OCI-LY3 (cell line): ENCODE measurements around the gene KIF1B.

ENCODE experiments used
- H2AFZ ChIP-seq: fragments of 200-600, 300-600 bp; shearing (Covaris generic); 2 replicates; pipeline ENCODE4 v1.6.0; 2014; ENCODE audit warnings: antibody characterized with exemption, low read depth, low read length
- H3K27ac ChIP-seq: fragments of 200-600, 300-600 bp; sonication (generic); 2 replicates; pipeline ENCODE4 v1.5.1; 2014; ENCODE audit warnings: mild to moderate bottlenecking, low read length, moderate library complexity, mixed read lengths
- H3K27me3 ChIP-seq: fragments of 200-600, 300-600 bp; sonication (generic); 2 replicates; pipeline ENCODE4 v1.6.1; 2014; ENCODE audit warnings: low read depth, low read length, mixed read lengths
- H3K36me3 ChIP-seq: fragments of 200-600, 300-600 bp; sonication (generic); replicated peaks from 2 replicates; pipeline ENCODE3; 2014; ENCODE audit warnings: low read depth, low read length, mixed read lengths
- H3K4me1 ChIP-seq: fragments of 300-600, 200-600 bp; sonication (generic); 2 replicates; pipeline ENCODE4 v1.6.1; 2014; ENCODE audit warnings: low read length, mixed read lengths
- H3K4me2 ChIP-seq: fragments of 200-600, 300-600 bp; sonication (generic); 2 replicates; pipeline ENCODE4 v1.6.1; 2014; ENCODE audit warnings: low read length, mixed read lengths
- H3K4me3 ChIP-seq: fragments of 300-600, 200-600 bp; sonication (generic); 2 replicates; pipeline ENCODE4 v1.5.1; 2014; ENCODE audit warnings: antibody characterized with exemption, mild to moderate bottlenecking, low read length, moderate library complexity
- H3K79me2 ChIP-seq: fragments of 300-600, 200-600 bp; shearing (Covaris generic); 2 replicates; pipeline ENCODE4 v1.6.1; 2014; ENCODE audit warnings: mild to moderate bottlenecking, low read length, mixed read lengths
- H3K9ac ChIP-seq: fragments of 300-600, 200-600 bp; shearing (Covaris generic); 2 replicates; pipeline ENCODE4 v1.6.0; 2014; ENCODE audit warnings: mild to moderate bottlenecking, low read length, moderate library complexity
- H3K9me3 ChIP-seq: fragments of 200-600, 300-600 bp; shearing (Covaris generic); 2 replicates; pipeline ENCODE4 v1.6.1; 2014; ENCODE audit warnings: low read length, mixed read lengths; ENCODE audit not compliant: insufficient read depth
- H4K20me1 ChIP-seq: fragments of 200-600, 300-600 bp; sonication (generic); 2 replicates; pipeline ENCODE4 v1.6.1; 2016; ENCODE audit warnings: low read length, mixed read lengths; ENCODE audit not compliant: insufficient read depth
- EZH2phosphoT487 ChIP-seq: fragments of 200-600 bp; shearing (Covaris generic); IDR thresholded peaks from 2 replicates; pipeline ENCODE4 v1.6.1; 2018; ENCODE audit warnings: antibody characterized with exemption, mixed run types, low read depth
- TF ChIP-seq, protein P1 (sequence below): fragments of 200-600, 300-600 bp; sonication (generic); IDR thresholded peaks from 2 replicates; pipeline ENCODE4 v1.5.1; 2014; ENCODE audit warnings: antibody characterized with exemption, low read length, low read depth

The KIF1B gene

DNA sequence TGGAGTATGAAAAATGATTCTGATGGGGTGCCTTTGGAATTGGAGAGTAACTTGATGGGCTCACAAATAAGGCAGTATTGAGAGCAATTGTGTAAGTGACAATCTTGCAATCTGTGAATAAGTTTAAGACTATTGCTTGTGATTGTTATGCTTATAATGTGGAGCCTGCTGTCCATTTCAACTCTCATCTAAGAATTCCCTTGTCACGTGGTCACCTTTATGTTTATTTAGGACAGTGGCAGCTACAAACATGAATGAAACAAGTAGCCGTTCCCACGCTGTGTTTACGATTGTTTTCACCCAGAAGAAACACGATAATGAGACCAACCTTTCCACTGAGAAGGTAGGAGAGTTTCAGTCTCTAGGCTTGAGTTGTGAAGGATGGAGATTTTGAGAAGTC is 57.6 kb downstream of the KIF1B start:
- Histone ChIP-seq H3K4me2 (no peak overlapping the region), H3K9me3 (no peaks in the 10 kb centered on the region), H3K4me3 (no peak overlapping the region), H3K9ac (no peak overlapping the region), H3K27me3 (no peaks in the 10 kb centered on the region), H4K20me1 (no peaks in the 10 kb centered on the region), H2AFZ (no peak overlapping the region), H3K4me1 (no peaks in the 10 kb centered on the region), H3K79me2 (no peaks in the 10 kb centered on the region), H3K27ac (no peak overlapping the region), H3K36me3 (no peaks in the 10 kb centered on the region)
- TF ChIP-seq EZH2phosphoT487 = no peak
- TF ChIP-seq, protein P1, sequence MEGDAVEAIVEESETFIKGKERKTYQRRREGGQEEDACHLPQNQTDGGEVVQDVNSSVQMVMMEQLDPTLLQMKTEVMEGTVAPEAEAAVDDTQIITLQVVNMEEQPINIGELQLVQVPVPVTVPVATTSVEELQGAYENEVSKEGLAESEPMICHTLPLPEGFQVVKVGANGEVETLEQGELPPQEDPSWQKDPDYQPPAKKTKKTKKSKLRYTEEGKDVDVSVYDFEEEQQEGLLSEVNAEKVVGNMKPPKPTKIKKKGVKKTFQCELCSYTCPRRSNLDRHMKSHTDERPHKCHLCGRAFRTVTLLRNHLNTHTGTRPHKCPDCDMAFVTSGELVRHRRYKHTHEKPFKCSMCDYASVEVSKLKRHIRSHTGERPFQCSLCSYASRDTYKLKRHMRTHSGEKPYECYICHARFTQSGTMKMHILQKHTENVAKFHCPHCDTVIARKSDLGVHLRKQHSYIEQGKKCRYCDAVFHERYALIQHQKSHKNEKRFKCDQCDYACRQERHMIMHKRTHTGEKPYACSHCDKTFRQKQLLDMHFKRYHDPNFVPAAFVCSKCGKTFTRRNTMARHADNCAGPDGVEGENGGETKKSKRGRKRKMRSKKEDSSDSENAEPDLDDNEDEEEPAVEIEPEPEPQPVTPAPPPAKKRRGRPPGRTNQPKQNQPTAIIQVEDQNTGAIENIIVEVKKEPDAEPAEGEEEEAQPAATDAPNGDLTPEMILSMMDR = no peak

DNA sequence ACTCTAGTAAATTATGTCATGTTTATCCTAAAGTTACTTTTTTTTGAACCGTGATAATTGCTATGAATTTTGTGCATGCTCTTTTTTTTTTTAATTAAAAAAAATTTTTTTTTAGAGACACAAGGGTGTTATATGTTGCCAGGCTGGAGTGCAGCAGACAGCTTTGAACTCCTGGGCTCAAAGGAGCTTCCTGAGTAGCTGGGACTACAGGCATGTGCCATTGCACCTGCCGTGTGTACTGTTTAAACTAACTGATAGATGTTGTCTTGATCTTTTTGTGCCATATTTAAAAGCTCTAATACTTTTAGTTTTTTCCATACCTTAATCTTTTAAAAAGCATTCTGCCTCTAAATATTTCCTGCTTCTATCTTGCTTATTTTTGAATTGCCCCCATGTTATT is 60.7 kb downstream of the KIF1B start:
- TF ChIP-seq EZH2phosphoT487 = no peak
- TF ChIP-seq, protein P1 = no peak
- H3K36me3 ChIP-seq = no peaks in the 10 kb centered on the region
- H3K27me3 ChIP-seq = no peaks in the 10 kb centered on the region
- H3K79me2 ChIP-seq = no peaks in the 10 kb centered on the region
- no peaks in the 10 kb centered on the region for H4K20me1 ChIP-seq
- no peak overlapping the region for H3K4me2 ChIP-seq
- no peaks in the 10 kb centered on the region for H3K4me1 ChIP-seq
- no peak overlapping the region for H2AFZ ChIP-seq
- H3K4me3 ChIP-seq = no peak overlapping the region
- H3K9me3 ChIP-seq = no peaks in the 10 kb centered on the region
- no peak overlapping the region for H3K27ac ChIP-seq
- H3K9ac ChIP-seq = no peak overlapping the region

DNA sequence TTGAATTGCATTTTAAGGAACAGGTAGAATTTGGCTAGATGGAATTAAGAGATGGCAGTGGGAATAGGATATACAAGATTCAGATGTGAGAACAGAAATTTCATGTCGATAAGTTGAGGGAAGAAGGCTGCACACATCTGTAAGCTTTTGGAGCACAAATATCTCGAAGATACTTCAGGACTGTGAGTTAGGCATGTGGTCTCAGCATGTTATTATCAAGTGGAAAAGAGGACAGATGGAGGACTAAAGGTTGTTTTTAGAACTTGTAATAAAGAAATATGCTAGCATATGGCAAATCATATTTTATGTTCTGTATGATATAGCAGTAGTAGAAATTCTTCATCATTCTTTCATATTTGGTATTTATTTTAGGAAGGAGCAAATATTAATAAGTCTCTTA is 61.5 kb downstream of the KIF1B start:
- no peaks in the 10 kb centered on the region for H3K36me3 ChIP-seq

DNA sequence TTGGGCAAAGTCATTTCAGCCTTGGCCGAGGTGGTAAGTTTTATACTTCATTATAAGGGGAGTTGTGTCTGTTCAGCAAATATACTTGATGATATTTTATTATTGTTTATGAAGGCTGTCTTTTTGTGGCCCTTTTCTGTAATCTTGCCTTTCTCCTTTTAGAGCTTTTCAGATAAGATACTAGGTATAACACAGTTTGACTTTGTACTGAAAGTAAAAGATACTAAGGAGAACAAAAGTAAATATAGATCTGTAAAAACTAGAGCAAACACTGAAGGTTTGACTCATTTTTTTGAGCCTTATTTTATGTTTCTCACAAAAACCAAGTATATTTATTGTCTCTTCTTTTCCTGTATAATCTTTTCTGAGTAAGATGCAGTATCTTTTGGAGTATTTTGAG is 61.9 kb downstream of the KIF1B start:
- Histone ChIP-seq H3K27me3 (no peaks in the 10 kb centered on the region), H3K4me3 (no peak overlapping the region), H3K36me3 (no peaks in the 10 kb centered on the region), H2AFZ (no peak overlapping the region), H3K4me1 (no peaks in the 10 kb centered on the region), H3K79me2 (no peaks in the 10 kb centered on the region), H3K27ac (no peak overlapping the region), H3K9me3 (no peaks in the 10 kb centered on the region), H3K9ac (no peak overlapping the region), H3K4me2 (no peak overlapping the region), H4K20me1 (no peaks in the 10 kb centered on the region)
- TF ChIP-seq, protein P1 = no peak
- TF ChIP-seq EZH2phosphoT487 = no peak

More for the DNA sequence above, 61.5 kb downstream of the KIF1B start:
- H3K4me1 ChIP-seq = no peaks in the 10 kb centered on the region
- no peak overlapping the region for H3K27ac ChIP-seq
- no peaks in the 10 kb centered on the region for H4K20me1 ChIP-seq
- no peaks in the 10 kb centered on the region for H3K9me3 ChIP-seq
- no peak for TF ChIP-seq EZH2phosphoT487
- TF ChIP-seq, protein P1 = no peak
- H2AFZ ChIP-seq = no peak overlapping the region
- no peak overlapping the region for H3K9ac ChIP-seq
- no peak overlapping the region for H3K4me2 ChIP-seq
- H3K27me3 ChIP-seq = no peaks in the 10 kb centered on the region
- H3K79me2 ChIP-seq = no peaks in the 10 kb centered on the region
- no peak overlapping the region for H3K4me3 ChIP-seq
